NCI-H146 treated with DMSO at 0.1 percent for 48 hours (cell line): ENCODE data around the gene COPB1.

Experiments used
- DNase-seq: peaks from one replicate; lab custom pipeline; 2025; ENCODE audit not compliant: unreplicated experiment; lab: John Stamatoyannopoulos, UW

COPB1 gene

DNA sequence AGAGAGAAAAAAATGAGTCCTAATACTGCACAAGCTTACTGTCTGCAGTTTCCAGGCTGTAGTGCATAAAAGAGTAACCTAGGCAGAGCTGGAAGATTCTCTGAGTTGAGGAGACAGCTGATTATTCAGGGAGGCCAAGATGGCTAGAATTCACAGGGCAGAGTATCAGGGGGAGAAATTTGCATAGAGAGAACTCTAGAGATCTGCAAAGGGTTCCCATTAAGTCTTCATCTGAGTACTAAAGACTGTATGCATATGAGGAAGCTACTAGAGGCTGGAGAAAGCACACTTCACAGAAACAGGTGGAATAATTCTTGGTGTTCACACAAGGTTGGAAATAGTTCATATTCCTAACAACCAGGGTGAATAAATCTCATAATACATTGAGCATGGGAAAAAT, 74.0 kb downstream of the COPB1 start:
- no peak for DNase-seq

DNA sequence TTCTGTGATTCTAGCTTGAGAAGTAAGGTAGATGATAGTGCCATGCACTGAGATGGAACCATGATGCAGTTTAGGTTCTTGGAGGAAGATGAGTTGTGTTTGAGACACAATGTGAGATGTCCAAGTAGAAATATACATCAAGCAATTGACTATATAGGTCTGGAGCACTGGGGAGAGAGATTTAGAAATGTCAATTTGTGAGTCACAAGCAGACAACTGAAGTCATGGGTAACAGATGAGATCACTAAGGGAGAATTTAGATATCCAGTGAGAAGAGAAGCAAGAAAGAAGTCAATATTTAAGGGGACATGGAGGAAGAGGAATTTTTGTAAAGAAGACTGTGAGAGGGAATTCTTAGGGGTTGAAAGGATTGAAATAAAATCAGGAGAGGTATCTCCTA, 75.5 kb downstream of the COPB1 start:
- DNase-seq: no peak

DNA sequence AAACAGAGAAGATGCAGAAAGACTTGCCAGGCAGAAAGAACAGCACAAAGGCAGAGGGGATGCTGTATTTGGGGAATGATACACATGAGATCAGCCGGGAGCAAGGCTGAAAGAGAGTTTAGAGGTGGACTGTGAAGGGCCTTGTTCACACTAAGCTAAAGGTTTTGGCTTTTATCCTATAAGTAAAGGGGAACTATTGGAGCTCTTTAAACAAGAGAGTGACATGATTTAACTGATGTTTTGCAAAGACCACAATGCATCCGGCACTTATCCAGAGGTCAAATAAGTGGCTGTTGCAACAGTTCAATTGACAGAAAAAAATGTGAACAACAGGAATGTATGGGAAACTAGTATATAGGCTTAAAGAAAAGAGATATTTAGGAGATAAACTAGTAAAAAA, 76.0 kb downstream of the COPB1 start:
- no peak for DNase-seq

DNA sequence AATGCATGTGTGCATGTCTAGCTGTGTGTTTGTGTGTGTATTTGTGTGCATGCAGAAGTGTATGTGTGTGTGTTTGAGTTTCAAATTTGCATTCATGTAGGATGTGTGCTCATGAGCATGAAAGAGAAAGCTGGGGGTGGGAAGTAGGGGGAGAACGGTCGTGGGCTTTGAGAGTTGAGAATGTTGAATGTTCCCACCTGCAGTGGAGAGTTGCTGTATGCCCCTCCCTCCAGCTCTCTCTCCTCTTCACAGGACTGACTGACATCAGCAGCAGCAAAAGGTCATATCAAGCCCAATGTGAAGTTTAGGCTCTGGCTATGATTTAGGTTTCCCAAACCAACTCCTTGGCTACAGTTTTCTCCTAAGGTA, 76.8 kb downstream of the COPB1 start:
- no peak for DNase-seq

DNA sequence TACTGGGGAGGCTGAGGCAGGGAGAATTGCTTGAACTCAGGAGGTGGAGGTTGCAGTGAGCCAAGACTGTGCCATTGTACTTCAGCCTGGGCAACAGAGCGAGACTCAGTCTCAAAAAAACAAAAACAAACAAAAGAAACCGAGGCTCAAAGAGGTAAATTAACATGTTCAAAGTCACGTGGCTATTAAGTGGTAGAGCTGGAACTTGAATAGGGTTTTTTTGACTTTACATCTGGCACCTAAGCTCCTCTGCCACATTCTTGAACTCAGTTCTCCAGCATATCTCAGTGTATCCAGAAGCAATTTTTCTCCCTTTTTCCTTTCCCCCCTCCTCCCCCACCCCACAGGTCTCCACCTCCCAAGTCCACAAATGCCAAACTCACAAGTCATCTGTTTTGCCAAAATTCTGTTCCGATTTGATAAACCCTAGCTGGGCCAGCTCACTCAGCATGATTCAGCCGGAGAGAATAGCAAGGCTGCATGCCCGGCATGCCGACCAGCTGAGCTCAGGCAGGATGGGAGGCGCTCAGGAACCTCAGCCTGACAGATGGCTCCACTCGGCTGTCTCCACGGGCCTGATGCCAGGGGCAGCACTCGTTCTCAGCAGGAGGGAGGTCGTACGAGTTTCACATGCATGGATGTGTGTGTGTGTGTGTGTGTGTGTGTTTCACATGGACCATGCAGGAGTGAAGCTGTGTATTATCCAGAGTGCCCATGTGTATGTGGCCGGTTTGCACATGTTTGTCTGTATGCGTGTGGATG, 77.4 kb downstream of the COPB1 start:
- DNase-seq: no peak

DNA sequence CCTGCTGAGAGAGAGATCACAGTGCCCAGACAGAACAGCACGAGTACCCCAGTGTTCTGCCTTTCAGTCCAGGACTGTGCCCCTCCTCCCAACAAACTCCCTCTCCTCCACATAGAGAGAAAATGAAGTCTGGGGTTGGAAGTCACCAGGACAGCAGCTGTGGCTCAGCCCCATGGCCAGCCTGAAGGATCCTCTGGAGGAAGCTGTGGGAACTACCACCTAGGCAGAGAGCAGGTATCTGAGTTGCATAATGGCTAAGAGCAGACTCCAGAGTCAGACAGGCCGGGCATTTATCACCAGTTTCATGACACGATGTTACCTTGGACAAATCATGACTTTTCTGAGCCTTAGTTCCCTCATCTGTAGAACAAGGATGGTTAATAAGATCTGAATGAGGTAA, 79.4 kb downstream of the COPB1 start:
- no peak for DNase-seq

DNA sequence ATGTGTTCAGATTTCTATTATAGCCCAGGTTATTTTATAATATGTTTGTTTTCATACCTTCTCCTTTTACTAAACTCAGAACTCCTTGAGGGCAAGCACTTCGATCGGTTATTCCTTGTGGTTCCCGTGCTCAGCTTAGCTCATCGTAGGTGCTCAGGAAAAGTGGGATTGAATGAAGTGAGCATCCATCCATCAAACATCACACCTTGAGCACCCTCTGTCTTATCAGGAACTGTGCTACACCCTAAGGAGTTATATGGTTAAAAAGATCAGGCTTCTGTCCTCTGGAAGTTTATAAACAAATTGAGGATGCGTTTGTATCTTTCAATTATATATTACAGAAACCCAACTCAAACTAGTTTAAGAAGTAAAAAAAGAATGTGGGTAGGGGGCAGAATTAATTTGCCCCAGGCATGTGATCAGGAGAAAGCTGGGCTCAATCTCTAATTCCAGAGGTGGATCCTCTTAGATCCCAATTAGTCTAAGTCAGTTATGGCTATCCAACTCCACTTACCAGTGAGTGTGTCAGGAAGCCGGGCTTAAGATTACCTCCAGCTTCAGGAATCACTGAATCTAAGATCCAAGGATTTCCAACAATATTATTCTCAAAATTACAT, 80.7 kb downstream of the COPB1 start:
- peak; percentile 22 for DNase-seq

DNA sequence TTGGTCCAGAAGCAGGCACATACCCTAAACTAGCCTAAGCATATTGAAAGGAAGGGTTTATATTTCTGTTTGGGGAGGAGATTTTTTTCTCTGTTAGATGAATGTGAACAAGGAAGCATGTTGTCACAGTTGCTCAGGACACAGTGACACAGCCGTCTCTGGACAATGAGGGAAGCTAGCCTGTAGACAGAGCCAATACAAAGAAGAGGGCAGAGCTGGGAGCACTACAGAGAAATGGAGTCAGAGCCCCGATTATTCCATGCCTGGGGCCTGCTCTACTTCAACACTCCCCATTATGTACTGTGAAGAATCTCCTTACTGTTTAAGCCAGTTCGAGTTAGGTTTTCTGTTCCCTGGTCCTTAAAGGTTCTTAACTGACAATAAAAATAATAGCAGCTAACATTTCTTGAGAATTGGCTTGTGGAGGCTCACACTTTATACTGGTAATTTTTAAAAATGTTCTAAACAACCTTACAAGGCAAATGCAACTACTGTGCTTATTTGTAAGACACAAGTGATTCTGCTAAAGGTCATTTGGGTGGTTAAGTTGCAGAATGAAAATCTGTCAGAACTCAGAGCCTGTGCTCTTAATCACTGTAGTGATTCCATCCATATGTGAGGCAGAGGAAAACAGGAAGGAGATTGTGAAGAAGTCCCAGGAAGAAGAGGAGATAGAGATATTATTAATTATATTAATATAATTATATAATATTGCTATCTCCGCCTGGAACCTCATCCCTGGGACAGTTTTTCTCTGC, 81.8 kb downstream of the COPB1 start:
- DNase-seq: no peak

DNA sequence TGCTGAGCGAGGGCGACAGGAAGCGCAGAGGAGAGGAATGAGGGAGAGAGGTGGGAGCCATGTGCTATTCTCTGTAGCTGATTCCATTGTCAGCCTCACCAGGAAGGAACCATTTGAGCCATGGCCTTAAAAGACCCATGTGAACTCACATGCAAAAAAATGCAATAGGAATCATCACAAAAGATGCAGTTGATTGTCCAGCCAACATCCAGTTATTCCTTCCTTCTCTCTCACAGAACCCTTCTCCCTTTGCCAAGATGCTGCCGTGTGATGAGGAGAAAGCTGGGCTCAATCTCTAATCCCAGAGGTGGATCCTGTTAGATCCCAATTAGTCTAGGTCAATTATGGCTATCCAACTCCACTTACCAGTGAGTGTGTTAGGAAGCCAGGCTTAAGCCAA, 82.4 kb downstream of the COPB1 start:
- no peak for DNase-seq

DNA sequence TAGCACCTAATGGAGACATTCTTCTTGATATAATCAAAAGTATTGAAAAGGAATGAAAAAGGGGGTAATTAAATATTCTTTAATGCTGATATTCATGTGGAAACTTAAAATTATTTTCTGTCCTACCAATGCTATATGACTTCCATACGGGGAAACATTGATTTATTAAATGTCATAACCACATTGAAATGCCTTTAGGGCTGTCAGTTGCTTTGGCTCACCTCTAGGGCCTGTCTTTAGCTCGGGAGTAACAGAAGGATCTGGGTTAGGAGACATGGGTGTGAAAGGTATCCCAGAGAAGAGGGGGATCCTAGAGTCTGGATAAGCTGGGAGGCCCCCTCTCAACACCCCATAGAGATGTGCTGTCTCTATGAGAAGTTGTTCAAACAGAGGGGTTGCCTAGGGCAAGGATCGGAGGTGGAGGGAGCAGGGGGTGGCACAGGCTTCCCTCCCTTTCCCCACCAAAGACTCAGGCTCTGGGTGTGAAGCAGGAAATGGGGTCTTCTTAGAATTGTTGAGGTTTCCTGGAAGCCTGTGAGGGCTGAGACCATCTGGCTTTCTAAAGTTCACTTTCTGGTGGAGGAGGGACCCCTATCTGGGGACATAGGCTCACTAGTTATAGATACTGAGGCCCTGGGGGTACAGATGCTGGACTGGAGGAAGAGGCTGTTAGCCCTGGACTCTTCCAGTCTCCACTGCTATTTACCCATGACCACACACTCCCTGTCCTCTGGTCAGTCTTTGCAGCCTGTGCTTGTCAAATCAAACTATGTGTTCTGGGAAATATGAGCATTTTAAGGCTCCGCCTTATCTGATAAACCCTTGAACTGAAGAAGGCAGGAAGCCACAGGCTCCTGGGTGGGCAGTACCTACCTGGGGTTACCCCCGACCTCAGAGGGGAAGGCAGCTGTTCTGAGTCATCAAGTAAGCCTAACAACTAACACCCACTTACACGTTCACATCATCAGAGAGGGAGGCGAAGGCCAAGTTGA, 84.8 kb downstream of the COPB1 start:
- DNase-seq: no peak

DNA sequence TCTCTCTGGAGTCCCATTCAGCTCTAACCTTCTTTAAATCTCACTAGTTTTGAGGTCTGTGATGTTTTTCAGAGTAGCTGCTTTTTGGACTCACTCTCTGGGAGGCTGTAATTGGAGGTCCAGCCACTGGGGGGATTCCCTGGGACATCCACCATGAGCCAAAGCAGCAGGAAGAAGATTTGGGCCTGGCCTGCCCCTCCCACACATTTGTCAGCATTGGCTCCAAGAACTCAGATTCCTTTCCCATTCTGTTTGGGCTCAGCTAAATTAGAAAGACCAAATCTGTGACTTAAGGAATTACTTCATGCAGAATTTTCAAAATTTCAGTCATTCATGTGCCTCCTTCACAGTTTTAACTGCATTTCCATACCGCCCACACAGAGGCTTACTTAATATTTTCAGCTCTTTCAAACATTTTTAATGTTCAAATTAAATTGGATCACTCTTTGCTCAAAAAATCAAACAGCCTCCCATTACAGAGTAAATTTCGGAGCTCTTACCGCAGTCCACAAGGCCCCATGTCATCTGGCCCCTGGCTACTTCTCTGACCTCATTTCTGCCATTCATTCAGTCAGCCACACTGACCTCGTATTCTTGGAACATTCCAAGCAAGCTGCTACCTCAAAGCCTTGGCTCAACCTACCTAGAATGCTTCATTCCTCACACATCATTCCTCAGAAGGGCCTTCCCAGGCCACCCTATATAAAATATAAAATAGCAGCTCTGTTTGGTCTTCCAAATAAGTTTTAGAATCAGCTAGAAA, 86.1 kb downstream of the COPB1 start:
- DNase-seq: no peak

DNA sequence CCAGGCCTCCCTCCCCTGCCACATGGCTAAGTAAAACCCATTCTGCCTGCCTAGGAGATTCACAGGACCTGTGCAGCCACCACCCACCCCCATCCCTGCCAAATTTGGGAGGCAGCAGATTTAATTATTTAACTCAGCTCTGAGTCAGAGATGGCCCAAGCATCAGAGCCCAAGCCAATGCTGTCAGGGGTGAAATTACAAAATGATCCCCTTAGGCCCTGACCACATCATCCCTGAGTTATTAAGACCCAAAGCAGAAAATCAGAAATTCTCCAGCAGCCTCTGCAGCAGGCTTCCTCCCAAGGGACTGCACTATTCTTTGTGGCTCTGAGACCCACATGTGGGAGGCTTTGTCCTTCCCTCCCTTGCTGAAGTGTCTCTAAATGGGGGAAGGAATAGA, 87.8 kb downstream of the COPB1 start:
- DNase-seq: no peak

DNA sequence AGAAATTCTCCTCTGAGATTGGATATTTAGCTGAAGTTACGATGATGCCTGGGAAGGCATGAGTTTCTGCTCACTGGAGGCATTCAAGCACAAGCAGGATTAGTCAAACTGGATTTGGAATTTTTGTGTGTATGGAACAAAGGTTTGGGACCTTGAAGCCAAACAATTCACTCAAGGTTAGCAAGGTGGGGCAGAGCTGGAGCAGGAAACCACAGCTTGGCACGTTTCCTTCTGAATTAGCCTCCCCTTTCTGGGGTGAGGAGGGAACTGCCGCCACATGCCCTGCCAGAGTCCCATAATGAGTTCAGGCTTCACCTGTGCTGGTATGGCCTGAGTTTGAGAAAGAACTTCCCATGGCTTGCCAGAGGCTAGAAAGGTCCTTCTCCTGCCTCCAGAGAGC, 89.7 kb downstream of the COPB1 start:
- DNase-seq: no peak

DNA sequence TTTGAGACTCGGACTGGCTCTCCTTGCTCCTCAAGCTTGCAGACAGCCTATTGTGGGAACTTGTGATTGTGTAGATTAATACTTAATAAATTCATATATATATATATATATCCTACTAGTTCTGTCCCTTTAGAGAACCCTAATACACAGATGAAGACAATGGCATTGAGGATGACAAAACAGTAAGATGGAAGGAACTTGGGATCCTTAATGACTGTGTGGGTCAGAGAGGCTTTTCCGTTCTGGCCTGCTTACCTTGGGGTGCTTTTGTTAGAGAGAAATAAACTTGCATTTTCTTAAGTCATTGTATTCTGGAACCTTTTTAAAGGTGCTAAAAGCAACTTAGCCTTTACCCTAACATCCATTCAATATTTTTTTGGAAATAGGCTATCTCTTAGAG, 91.0 kb downstream of the COPB1 start:
- no peak for DNase-seq
